ENCODE data around the gene SYNPO2L. TPM values are rescaled to one million over a fixed set of nuclear protein-coding genes. Genes with fewer than 3 reads are reported as not detected.

SYNPO2L gene
- total RNA-seq, 2 donors from 2014 or later: 165 to 219 TPM

DNA sequence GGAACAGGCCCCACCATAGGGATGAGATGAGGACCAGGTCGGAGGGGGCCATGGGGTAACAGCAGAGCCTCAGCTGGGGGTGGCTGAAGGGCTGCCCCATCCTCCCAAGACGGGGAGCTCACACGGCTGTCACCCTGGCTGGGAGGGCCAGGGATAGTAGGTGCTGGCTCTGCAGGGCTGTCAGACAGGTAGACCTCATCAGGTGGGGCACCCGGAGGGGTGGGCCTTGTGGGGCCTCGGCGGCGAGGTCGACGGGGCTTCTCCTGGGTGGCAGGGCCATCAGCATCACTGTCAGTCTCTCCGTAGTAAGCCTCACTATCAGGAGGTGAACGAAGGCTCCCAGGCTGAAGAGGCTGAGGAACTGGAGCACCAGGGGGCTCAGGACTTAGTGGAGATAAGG lies 2.6 kb downstream of the SYNPO2L start:
- intact Hi-C loops (cut with DNase I): loop anchor here in 1 of 2 donors (10.0 kb wide), 1 partner anchor 92 kb away; the partner anchor contains the start of gene SEC24C
- no peak for DNase-seq
- no peak for ATAC-seq

DNA sequence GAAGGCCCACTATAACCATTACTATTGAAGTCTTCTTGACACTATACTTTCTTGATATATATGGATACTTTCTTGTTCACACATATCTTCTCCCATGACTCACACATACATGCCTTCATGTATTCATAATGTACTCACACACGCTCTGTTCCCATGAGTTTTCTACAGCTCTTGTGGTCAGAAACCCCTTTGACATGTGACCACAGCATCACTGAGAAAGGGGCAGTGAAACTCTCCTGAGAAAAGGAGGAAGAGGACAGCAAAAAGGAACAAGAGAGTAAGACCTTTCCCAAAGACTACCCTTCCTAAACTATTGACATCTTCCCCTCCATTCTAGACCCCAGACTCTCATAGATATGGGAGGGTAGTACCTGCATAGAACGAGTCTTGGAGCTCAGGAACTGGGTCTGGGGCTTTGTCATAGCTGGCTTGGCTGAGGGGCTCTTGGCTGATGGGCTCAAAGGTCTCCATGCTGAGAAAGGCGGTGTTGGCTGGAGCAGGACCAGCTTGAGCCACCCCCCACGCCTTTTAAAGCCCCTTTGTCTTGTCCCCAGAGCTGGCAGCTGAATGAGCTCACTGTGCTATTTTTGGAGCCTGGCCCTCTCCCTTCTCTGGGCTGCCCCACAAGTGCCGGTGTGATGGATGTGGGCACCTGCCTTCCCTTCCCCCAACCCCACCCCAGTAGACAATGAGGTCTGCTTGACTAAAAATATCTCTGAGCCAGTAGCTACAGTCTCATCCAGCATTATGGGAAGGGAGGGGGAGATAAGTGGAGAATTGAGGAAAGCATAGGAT lies 5.1 kb downstream of the SYNPO2L start:
- peak; percentile 42 to 46 for ATAC-seq
- intact Hi-C loops (cut with DNase I): loop anchor here in 1 of 2 donors (10.0 kb wide), 1 partner anchor 94 kb away; the partner anchor contains the start of gene SEC24C
- peak; percentile 61 for DNase-seq

DNA sequence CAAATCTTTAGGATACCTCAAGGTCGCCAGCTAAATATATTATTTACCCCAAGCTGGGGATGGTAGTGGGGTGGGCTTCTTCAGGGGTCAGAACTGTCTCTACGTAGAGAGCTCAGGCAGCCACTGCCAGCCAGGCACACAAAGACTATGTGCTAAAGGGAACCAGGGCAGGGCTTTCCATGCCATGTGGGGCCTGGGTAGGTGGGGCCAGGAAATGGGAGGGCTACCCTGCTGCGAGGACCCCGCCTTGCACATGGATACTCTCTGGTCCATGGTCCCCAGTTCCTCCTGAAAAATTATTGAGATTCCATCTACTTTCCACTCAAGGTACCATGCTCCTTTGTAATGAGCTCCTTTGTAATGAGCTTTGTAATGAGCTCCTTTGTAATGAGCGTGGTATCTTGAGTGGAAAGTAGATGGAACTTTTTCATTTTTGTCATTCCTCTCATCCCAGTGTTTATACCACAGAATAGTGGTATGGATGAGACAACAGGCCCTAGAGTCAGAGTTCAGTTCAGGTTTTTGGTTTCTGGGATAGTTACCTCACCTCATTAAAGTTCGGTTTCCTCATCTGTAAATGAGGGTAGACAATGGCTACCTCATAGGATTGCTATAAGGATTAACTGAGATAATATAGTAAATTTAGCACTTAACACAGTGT lies 5.8 kb downstream of the SYNPO2L start:
- intact Hi-C loops (cut with DNase I): loop anchor here in 1 of 2 donors (10.0 kb wide), 1 partner anchor 95 kb away; the partner anchor contains the start of gene SEC24C
- no peak for DNase-seq
- ATAC-seq: peak; percentile 9 to 31

DNA sequence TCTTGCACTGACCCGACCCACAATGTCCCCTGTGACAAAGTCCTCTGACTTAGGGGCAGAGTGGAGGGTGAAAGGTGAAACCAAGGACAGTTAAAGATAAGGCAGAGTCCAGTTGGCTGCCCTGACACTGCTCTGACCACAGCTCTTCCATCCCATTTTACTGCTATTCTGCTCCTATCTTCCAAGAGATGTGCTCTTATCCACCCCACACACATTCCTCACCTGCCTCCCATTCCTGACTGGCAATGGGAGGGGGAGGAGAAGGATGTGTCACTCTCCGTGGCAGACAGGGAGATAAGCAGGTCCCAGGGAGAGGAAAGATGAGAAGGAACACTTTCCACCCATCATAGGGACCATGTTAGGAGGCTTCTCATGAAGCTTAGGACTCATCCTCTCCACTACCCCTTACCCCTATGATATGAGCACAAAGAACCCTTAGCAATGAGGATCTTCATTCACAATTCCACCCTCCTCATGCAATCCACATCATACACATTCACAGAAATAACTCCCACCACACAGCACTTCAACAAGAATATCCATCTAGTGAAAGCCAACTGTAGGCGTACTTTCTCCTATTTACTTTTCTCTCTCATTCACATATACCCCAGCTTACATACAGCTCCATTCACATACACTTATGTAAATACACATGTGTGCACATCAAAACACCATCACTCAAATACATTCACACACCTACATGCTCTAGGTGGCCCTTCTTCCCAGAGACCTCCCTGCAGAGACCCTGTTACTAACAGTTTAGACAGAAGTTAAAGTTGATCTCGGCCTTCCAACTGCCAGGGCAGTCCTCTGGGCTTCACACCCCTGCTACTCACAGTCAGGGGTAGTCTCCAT lies 6.6 kb downstream of the SYNPO2L start:
- no peak for DNase-seq
- peak; percentile 10 to 33 for ATAC-seq

DNA sequence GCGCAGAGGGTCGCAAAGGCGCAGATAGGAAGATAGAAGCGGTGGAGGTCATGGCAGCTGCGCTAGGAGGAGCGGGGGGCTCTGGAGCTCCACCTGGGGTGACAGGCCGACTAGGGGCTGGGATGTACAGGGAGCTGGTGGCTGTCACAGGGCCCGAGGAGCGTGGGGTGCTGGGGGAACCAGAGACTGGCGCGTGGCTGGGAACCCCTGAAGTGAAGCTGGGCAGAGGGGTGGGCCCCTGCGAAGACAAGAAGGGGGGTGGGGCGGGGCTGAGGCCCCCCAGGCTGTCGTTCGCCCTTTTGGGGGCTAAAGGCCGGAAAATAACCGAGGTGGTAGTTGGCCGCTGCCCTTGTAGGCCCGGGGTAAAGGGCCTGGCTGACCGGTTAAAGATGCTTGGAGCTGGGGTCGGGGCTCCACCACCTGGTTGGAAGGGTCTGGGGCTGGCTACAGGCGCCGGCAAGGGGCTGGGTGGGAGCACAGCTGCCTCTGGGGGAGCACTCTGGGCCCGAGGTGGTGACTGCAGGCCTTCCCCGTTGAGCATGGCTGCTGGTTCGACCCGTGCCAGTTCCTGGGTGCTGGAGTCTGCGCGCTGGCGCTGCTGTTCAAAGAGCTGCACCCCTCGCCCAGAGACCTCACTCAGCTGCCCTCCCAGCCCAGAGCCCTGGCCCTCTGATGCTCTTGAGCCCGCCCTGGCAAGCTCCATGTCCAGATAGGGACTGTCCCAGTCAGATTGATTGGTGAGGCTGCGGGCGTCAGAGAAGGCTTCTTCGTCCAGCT lies 7.8 kb downstream of the SYNPO2L start:
- peak; percentile 6 for ATAC-seq
- no peak for DNase-seq
- intact Hi-C loops (cut with DNase I): no loop called here

More for the DNA sequence above, 6.6 kb downstream of the SYNPO2L start:
- intact Hi-C loops (cut with DNase I): no loop called here

DNA sequence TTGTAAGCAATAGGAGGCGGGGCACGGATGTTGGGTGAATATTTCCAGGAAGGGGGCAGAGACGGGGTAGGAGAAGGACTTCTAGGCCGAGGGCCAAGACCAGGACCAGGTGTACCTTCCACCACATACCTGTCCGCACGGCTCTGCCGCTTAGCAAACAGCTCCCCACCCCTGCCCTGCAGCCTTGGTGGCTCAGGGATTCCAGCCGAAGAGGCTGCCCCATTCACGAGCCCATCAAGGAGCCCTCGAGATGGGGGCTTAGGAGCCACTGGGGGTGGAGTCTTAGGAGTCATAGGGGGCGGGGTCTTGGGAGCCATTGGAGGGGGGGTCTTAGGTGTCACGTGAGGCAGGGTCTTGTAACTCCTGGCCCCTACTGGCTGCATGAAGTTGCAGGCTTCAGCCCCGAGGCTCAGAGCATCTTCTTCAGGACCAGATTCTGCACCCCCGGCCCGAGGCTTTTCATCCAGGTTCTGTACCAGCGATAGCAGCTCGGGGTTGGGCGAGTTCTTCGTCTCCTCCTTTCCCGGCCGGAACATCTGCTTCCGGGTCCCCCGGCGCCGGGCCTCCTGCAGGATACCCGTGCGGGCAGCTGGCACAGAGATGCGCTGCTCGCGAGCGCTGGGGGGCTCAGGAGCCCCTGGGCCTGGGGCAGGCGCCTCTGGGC lies 8.5 kb downstream of the SYNPO2L start:
- DNase-seq (peak; percentile 69), ATAC-seq (peak; percentile 5 to 16)
- intact Hi-C loops (cut with DNase I): no loop called here

DNA sequence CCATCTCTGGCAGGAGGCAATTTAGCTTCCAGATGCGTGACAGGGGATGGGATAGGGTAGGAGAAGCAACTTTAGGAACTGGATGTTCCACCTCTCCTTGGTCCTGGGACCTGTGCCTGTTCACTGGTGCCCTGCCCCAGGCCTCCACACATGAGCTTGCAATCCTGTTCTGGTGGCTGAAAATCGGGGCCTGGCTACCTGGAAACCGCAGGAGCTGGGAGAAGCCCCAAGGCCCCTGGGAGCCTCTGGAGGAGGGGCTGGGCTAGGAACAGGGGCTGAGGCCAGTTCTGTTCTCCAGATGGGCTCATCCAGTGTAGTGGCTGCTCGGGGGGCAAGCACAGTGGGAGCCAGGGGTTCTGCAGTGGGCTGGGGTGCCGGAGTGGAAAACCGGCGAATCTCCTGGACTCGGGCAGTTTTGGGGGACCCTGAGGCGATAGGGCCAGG lies 9.2 kb downstream of the SYNPO2L start:
- no peak for ATAC-seq
- intact Hi-C loops (cut with DNase I): no loop called here
- DNase-seq: no peak

DNA sequence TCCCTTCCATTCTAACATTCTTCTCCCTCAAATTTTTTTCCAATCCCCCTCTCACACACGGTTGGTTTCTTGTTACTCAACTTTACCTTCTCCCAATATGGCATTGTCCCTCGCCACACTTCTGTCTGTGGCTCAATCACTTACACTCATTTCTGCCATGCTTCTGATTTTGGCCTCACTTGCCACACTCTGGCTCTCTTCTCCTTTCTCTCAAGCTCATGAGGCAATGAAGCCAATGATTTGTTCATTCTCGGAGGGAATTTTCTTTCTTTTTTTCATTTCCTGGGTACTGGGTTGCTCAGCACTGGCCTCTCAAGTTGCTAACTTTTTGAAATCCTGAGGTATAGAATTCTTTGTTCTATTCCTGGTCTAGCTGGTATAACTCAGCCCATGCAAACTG lies 10.6 kb downstream of the SYNPO2L start:
- ATAC-seq: peak in 1 of 2 donors; percentile 3
- DNase-seq: no peak
- intact Hi-C loops (cut with DNase I): no loop called here

DNA sequence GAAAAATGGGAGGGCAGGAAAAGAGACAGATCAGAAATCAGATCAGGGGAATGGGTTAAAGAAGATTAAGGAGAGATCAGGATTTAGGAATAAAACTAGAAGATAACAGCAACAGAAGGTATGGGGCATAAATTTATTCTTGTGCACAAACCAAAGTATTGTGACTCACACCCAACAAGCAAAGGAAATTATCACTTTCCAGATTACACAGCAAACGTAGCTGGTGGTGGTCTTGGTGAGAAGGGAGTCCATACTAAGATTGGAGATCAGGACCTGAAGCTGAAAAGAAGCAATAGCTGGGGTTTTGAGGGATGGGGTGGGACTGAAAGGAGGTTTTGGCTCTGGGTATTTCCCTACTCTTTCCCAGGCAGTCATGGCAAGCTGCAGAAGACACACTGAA lies 11.1 kb downstream of the SYNPO2L start:
- DNase-seq (no peak), ATAC-seq (no peak)
- intact Hi-C loops (cut with DNase I): loop anchor here in 1 of 2 donors (1.0 to 5.0 kb wide), 2 partner anchors 67 to 115 kb away; no protein-coding TSS in a partner anchor

DNA sequence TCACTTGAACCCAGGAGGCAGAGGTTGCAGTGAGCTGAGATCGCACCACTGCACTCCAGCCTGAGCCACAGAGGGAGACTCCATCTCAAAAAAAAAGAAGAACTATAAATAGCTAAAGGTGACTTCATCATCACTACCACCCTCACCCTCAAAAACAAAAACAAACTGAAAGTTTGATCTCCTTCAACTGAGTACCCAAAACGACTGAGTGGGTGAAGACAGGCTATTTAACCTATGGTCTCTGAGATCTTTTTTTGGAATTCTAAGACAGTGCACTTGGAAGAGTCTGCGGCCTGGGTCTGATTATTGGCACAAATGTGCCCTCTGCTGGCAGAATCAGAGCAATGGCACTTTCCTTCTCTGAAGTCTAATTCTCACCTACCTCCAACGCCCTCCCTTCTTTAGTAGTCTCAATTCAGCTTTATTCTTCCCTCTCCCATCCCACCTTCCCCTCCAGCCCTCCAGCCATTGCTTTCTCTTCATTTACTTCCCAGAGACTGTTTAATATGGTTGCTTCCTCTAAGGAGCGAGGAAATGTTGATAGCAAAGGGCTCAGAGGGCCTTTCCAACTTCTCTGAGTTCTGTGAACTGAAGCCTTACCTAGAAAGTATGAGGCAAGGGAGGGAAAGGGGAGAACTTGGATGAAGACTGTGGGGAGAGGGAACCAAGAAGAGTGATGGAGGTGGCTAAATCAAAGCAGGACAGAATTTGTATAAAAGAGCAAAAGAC lies 11.7 kb downstream of the SYNPO2L start:
- ATAC-seq (peak; percentile 16 to 28), DNase-seq (peak; percentile 58)
- intact Hi-C loops (cut with DNase I): loop anchor here in 1 of 2 donors (1.0 to 5.0 kb wide), 2 partner anchors 67 to 115 kb away; no protein-coding TSS in a partner anchor

DNA sequence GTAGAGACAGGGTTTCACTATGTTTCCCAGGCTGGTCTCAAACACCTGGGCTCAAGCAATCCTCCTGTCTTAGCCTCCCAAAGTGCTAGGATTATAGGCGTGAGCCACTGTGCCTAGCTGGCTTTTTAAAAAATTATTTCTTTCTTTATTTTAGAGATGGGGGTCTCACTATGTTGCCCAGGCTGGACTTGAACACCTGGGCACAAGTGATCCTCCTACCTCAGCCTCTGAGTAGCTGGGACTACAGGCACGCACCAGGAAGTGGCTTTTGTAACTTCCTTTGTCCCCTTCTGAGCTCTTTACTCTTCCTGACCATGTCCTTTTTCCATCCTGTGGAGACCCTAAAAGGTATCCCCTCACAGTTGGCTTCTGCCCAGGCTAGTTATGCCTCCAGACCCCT lies 12.5 kb downstream of the SYNPO2L start:
- no peak for ATAC-seq
- intact Hi-C loops (cut with DNase I): loop anchor here in 1 of 2 donors (5.0 kb wide), 1 partner anchor 66 kb away; no protein-coding TSS in a partner anchor
- DNase-seq: no peak

DNA sequence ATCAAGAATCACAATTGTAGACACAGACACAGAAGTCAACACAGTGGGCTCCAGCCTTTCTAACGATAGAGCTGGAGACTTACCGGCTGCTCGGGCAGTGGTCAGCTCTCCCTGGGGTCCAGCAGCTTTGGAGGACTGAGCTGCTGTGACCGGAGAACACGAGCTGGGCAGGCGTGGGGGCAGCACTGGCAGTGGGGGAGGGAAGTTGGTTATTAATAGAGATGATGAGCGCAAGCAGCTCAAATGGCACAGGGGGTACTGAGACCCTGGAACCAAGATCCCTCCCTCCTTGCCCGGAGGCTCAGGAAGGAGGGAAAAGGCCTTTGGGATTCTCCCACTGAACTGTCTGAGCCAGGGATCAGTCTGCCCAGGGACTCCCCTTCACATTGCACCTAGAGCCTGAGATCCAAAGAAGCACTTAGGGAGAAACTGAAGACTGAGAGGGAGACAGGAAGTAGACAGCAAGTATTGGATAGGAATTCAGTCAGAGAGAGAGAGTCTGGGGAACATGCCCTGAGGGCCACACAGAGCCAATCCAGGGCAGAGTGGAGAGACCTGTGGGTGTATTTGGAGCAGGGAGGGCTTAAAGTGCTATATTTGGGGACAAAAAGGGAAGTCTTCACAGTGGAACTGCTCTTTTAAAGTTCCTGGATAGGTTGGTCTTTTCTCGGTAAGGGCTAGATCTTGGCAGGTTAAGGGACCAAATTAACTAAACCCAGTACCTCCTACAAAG lies 14.3 kb downstream of the SYNPO2L start, which contains the start of gene MYOZ1:
TSS of gene MYOZ1 (minus strand) at position 147 of the 733 bp plus-strand sequence. CDS start 1,457 bp downstream, outside the sequence.
- intact Hi-C loops (cut with DNase I): loop anchor here in 1 of 2 donors (5.0 kb wide), 1 partner anchor 64 kb away; no protein-coding TSS in a partner anchor
- DNase-seq (no peak), ATAC-seq (peak in 1 of 2 donors; percentile 31)

DNA sequence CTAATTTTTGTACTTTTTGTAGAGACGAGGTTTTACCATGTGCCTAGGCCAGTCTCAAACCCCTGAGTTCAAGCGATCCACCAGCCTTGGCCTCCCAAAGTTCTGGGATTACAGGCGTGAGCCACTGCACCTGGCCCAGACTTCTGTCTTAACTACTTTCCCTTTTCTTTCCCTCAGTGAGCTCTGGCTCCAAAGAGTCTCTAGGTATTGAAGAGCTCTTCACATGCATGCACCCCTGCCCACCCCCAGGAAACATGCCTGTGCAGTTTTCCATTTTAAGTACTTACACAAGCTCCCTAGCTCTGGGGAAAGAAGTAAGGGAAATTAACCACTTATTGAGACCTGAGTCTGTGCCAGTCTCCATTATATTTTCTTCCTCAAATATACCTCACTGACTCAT lies 16.5 kb downstream of the SYNPO2L start:
- no peak for DNase-seq
- ATAC-seq: no peak
- intact Hi-C loops (cut with DNase I): loop anchor here in 1 of 2 donors (2.0 kb wide), 1 partner anchor 108 kb away; no protein-coding TSS in a partner anchor

DNA sequence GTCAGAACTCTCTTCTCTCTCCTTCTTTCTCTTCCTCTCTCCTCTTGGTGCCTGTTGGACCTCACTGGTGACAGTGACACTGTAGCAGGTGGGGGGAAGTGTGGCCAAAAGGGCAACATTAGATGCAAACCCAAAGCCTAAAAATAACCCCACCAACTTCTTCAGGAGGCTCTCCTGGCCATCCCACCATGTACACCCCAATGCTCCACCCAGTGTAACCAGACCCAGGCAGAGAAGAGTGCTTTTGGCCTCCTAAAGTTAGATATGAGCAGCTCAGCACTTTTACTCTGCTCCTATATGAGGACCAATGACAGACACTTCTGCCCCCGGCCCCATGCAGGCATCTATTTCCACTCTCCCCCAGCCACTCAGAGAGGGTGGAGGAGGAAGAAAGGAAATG lies 20.0 kb downstream of the SYNPO2L start:
- DNase-seq: no peak
- no peak for ATAC-seq
- intact Hi-C loops (cut with DNase I): no loop called here

DNA sequence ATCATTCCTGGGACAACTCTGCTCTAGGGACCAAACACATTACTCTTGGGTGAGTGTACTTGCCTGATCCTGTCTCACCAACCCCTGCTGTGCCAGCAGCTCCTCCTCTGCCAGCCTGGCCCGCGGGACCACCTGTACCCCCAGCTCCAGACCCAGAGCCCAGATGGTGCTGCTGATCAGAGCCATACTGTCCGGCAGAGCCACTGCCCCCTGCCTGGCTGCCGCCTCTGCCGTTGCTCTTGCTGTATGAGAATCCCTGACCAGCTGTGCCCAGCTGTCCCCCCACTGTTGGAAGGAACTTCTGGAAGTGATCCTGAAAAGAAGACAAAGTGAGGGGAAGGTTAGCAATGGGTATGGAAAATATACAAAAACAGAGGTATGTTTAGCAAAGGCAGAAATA lies 21.4 kb downstream of the SYNPO2L start:
- intact Hi-C loops (cut with DNase I): no loop called here
- DNase-seq (no peak), ATAC-seq (no peak)

DNA sequence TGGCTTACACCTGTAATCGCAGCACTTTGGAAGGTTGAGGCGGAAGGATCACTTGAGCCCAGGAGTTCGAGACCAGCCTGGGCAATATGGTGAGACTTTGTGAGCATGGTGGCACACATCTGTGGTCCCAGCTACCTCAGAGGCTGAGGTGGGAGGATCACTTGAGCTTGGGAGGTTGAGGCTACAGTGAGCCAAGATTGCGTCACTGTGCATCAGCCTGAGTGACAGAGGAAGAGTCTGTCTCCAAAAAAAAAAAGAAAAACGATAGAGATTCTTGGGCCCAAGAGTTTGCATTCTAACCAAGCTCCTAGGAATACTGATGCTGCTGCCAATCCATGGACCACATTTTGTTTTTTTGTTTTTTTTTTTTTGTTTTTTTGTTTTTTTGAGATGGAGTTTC lies 26.7 kb downstream of the SYNPO2L start:
- no peak for ATAC-seq
- intact Hi-C loops (cut with DNase I): no loop called here
- no peak for DNase-seq
